ENCODE results near the gene GPR37.

GPR37 gene, protein sequence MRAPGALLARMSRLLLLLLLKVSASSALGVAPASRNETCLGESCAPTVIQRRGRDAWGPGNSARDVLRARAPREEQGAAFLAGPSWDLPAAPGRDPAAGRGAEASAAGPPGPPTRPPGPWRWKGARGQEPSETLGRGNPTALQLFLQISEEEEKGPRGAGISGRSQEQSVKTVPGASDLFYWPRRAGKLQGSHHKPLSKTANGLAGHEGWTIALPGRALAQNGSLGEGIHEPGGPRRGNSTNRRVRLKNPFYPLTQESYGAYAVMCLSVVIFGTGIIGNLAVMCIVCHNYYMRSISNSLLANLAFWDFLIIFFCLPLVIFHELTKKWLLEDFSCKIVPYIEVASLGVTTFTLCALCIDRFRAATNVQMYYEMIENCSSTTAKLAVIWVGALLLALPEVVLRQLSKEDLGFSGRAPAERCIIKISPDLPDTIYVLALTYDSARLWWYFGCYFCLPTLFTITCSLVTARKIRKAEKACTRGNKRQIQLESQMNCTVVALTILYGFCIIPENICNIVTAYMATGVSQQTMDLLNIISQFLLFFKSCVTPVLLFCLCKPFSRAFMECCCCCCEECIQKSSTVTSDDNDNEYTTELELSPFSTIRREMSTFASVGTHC

DNA sequence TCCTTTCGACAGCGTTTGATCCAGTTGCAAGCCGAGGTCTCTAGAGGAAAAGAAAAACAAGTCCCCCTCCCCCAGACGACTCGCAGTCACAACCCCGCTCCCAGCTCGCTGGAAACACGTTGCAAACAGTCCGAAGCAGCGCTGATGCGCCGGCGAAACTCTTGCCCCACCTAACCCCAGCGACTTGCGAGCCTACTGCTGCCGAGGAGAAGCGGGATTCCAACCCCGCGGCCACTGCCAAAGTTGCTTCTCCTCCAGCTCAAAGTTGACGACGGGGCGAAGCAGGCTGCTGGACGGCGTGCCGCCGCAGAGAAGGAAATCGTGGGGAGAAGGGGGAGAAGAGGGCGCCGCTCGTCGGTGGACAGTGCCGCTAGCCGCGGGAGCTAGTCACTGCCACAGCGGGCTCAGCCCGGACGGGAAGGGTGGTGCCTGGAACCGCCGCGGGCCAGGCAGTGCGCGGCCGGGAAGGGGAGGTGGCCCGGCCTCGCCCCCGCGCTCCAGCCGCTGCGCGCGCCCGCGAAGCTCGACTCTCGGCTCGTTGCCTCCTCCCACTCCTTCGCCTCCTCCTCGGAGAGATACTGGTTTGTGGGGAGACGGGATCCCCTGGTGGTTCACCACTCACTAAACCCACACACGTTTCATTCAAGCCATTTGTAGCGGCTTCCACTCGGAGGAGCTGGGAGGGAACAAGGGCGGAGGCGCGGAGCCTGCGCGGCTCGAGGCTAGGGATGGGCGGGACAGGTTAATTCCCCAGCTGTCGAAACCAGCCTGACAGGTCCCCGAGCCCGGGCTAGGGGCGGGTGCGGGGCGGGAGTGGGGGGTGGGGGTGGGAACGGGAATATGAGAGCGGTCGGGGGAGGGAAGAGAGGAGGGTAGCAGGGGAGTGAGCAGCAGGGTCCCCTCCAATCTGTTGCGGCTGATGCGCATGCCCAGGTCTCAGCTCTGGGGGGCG lies at the start of gene GPR37:
TSS of gene GPR37 (minus strand) at position 392 of the 952 bp plus-strand sequence. CDS start 816 bp downstream, outside the sequence.
- TF ChIP-seq, protein P1, sequence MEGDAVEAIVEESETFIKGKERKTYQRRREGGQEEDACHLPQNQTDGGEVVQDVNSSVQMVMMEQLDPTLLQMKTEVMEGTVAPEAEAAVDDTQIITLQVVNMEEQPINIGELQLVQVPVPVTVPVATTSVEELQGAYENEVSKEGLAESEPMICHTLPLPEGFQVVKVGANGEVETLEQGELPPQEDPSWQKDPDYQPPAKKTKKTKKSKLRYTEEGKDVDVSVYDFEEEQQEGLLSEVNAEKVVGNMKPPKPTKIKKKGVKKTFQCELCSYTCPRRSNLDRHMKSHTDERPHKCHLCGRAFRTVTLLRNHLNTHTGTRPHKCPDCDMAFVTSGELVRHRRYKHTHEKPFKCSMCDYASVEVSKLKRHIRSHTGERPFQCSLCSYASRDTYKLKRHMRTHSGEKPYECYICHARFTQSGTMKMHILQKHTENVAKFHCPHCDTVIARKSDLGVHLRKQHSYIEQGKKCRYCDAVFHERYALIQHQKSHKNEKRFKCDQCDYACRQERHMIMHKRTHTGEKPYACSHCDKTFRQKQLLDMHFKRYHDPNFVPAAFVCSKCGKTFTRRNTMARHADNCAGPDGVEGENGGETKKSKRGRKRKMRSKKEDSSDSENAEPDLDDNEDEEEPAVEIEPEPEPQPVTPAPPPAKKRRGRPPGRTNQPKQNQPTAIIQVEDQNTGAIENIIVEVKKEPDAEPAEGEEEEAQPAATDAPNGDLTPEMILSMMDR (IDR thresholded peaks at IDR 0.05; ENCODE audit: low read depth, low read length): peak; percentile 30
- DNase-seq (ENCODE audit: extremely low read depth, low read depth): no peak

GRCh38 chr7:124813994-124814798 lies 48.6 kb upstream of the GPR37 start:
- TF ChIP-seq, protein P1 (IDR thresholded peaks at IDR 0.05; ENCODE audit: low read depth, low read length): no peak
- DNase-seq (ENCODE audit: extremely low read depth, low read depth): no peak

DNA sequence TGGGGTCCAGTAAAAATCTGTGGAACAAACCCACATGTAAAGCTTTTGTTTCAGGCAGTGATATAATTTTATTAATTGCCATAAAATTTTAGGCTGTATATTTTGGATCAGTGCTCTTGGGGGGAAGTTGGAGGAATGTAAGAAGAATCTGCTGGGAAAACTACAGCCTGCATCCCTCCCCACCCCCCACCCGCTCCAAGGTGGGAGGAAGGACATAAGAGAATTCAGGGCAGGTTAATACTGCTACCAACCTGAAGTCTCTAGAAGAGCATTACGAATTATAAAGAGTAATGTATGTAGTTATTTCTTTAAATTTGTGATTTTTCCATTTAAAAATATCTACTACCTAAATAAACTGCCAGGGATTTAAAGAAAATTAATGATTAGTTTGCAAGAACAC lies 47.2 kb upstream of the GPR37 start:
- TF ChIP-seq, protein P1 (IDR thresholded peaks at IDR 0.05; ENCODE audit: low read depth, low read length): no peak
- no peak for DNase-seq (ENCODE audit: extremely low read depth, low read depth)

- no peak for DNase-seq (ENCODE audit: extremely low read depth, low read depth)
- TF ChIP-seq, protein P1 (IDR thresholded peaks at IDR 0.05; ENCODE audit: low read depth, low read length): no peak
These were observed 45.7 kb upstream of the GPR37 start for GRCh38 chr7:124811341-124811740.

GRCh38 chr7:124810605-124811004 lies 45.0 kb upstream of the GPR37 start:
- TF ChIP-seq, protein P1 (IDR thresholded peaks at IDR 0.05; ENCODE audit: low read depth, low read length): no peak
- no peak for DNase-seq (ENCODE audit: extremely low read depth, low read depth)

- DNase-seq (ENCODE audit: extremely low read depth, low read depth): no peak
- TF ChIP-seq, protein P1 (IDR thresholded peaks at IDR 0.05; ENCODE audit: low read depth, low read length): no peak
These were observed 42.6 kb upstream of the GPR37 start for GRCh38 chr7:124808206-124808605.

All from AG09319 (cell line).